ENCODE results near the gene ABLIM3.
A peak's percentile ranks its signal among the peaks of the same experiment; 100 is the strongest.

The ABLIM3 gene

DNA sequence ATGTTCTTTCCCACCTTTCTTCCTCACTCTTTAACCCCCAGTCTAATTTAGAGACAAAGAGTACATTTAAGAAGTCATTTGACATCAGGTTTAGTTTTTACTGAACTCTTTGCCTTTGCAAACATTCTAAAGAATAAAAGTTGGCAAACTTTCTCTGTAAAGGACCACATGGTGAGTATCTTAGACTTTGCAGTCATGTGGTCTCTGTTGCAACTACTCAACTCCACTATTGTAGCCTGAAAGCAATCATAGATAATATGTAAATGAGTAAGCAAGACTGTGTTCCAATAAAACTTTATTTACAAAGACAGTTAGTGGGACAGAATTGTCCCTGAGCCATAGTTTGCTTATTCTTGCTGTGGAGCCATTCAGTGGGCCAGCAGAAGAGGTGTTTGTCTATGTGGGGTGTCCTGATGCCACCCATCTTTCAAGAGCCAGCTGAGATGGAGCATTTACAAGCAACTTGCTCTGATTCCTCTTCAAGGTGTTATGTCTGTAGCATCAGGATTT is 25.4 kb downstream of the ABLIM3 start:
- DNase-seq (ENCODE audit: extremely low spot score), result no peak
- no peak for TF ChIP-seq FOXM1 (IDR thresholded peaks at IDR 0.05; ENCODE audit: borderline replicate concordance)
- no peak for TF ChIP-seq SP1 (IDR thresholded peaks at IDR 0.05)
- TF ChIP-seq L3MBTL2 (conservative IDR thresholded peaks at IDR 0.05), result no peak
- no peak for TF ChIP-seq HDGF (IDR thresholded peaks at IDR 0.05; ENCODE audit: borderline replicate concordance)
- TF ChIP-seq, protein P1, sequence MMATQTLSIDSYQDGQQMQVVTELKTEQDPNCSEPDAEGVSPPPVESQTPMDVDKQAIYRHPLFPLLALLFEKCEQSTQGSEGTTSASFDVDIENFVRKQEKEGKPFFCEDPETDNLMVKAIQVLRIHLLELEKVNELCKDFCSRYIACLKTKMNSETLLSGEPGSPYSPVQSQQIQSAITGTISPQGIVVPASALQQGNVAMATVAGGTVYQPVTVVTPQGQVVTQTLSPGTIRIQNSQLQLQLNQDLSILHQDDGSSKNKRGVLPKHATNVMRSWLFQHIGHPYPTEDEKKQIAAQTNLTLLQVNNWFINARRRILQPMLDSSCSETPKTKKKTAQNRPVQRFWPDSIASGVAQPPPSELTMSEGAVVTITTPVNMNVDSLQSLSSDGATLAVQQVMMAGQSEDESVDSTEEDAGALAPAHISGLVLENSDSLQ (IDR thresholded peaks at IDR 0.05), result no peak
- TF ChIP-seq TARDBP (IDR thresholded peaks at IDR 0.05), result no peak
- no peak for TF ChIP-seq SUZ12 (IDR thresholded peaks at IDR 0.05)
- no peak for TF ChIP-seq FOXK2 (IDR thresholded peaks at IDR 0.05)
- TF ChIP-seq ZNF384 (IDR thresholded peaks at IDR 0.05), result no peak
- ChIA-PET CTCF (no interaction called here), POLR2A (no interaction called here)

DNA sequence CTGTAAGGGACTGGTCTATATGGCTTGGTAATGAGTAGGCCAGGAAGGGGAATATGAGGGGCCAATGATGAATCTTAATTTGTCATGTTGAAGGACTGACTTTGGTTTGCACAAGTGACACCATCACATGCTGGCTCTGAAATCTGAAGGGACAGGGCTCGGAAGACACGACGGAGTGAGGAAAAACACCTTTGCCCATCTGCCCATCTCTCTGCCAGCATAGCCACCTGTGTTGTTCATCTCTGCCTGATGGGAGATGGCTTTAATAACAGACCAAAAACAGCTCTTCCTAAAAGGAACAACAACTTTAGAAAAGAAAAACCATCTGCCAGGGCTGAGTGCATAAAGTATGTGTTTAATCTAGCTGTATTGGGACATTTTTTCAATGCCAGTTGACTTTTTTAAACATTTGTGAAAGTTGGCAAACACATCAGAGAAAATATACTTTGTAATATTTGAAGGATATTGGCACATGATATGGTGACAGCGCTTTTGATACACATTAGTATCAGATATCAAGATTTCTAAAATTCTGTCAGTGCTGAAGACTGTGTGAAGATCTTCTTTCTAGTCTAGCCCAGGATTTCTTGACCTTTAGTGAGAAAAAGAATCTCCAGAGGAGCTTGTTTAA is 27.1 kb downstream of the ABLIM3 start:
- TF ChIP-seq ARNT (IDR thresholded peaks at IDR 0.05) (no peak), FOXK2 (IDR thresholded peaks at IDR 0.05) (no peak), FOXM1 (IDR thresholded peaks at IDR 0.05; ENCODE audit: borderline replicate concordance) (no peak), L3MBTL2 (conservative IDR thresholded peaks at IDR 0.05) (no peak), SP1 (IDR thresholded peaks at IDR 0.05) (no peak), SUZ12 (IDR thresholded peaks at IDR 0.05) (no peak), TARDBP (IDR thresholded peaks at IDR 0.05) (no peak), ZNF384 (IDR thresholded peaks at IDR 0.05) (no peak), CTBP1 (IDR thresholded peaks at IDR 0.05; ENCODE audit: borderline replicate concordance) (no peak), LEF1 (IDR thresholded peaks at IDR 0.05; ENCODE audit: borderline replicate concordance) (no peak), ELF4 (IDR thresholded peaks at IDR 0.05) (no peak), NFRKB (IDR thresholded peaks at IDR 0.05) (no peak), HDGF (IDR thresholded peaks at IDR 0.05; ENCODE audit: borderline replicate concordance) (no peak), BHLHE40 (IDR thresholded peaks at IDR 0.05; ENCODE audit: borderline replicate concordance) (no peak)
- TF ChIP-seq, protein P1 (IDR thresholded peaks at IDR 0.05), result no peak
- POLR2A ChIA-PET, result no interaction called here
- DNase-seq (ENCODE audit: extremely low spot score), result no peak
- CTCF ChIA-PET, result interaction anchor here (0.6 kb wide), 1 partner anchor 20 kb away, joined by 3 read pairs; no protein-coding TSS in a partner anchor

DNA sequence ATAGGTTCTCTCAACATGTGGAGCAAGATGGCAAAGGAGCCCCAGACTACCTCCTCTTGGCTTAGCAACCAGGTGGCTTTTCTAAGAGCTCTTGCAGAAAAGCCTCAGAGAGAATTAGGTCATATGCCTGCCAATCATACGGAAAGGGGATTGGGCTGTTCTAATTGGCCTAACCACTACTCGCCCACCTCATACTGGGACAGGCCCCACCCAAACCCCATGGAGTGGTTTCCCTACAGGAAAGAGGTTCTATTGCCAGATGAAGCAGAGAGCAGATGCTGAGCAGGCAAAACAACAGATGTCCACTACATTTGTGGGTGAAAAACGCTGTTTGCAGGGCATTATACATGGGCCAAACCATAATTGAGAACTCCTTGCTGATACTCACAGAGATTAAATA is 29.0 kb downstream of the ABLIM3 start:
- CTCF ChIA-PET, result no interaction called here
- POLR2A ChIA-PET, result no interaction called here
- no peak for DNase-seq (ENCODE audit: extremely low spot score)

DNA sequence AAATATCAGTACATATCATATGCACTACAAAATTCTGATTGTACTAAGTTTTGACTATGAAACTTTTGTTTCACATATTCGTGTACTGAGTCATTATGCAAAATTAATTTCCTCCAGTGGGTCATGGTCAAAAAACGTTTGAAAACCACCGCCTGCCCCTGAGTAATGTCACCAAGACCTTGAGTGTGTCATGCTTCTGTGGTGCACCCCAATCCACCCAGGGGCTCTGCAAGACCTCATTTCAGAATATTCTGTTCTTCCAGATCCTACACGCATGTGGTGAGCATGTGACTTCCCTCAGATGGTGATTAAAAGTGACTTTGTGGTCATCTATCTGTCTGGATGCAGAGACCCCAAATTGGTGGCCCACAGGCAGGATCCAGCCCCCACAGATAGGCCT is 31.0 kb downstream of the ABLIM3 start:
- CTCF ChIA-PET, result no interaction called here
- POLR2A ChIA-PET, result no interaction called here
- TF ChIP-seq FOXM1 (IDR thresholded peaks at IDR 0.05; ENCODE audit: borderline replicate concordance) (no peak), L3MBTL2 (conservative IDR thresholded peaks at IDR 0.05) (no peak), ARNT (IDR thresholded peaks at IDR 0.05) (no peak), NFRKB (IDR thresholded peaks at IDR 0.05) (no peak), FOXA1 (IDR thresholded peaks at IDR 0.05) (no peak), ZNF384 (IDR thresholded peaks at IDR 0.05) (no peak), ELF4 (IDR thresholded peaks at IDR 0.05) (no peak), TARDBP (IDR thresholded peaks at IDR 0.05) (no peak), BHLHE40 (IDR thresholded peaks at IDR 0.05; ENCODE audit: borderline replicate concordance) (no peak), LEF1 (IDR thresholded peaks at IDR 0.05; ENCODE audit: borderline replicate concordance) (no peak), HDGF (IDR thresholded peaks at IDR 0.05; ENCODE audit: borderline replicate concordance) (no peak)
- no peak for DNase-seq (ENCODE audit: extremely low spot score)

More for the DNA sequence above, 29.0 kb downstream of the ABLIM3 start:
- TF ChIP-seq, protein P1 (IDR thresholded peaks at IDR 0.05), result peak; percentile 78
- TF ChIP-seq L3MBTL2 (conservative IDR thresholded peaks at IDR 0.05), result no peak

DNA sequence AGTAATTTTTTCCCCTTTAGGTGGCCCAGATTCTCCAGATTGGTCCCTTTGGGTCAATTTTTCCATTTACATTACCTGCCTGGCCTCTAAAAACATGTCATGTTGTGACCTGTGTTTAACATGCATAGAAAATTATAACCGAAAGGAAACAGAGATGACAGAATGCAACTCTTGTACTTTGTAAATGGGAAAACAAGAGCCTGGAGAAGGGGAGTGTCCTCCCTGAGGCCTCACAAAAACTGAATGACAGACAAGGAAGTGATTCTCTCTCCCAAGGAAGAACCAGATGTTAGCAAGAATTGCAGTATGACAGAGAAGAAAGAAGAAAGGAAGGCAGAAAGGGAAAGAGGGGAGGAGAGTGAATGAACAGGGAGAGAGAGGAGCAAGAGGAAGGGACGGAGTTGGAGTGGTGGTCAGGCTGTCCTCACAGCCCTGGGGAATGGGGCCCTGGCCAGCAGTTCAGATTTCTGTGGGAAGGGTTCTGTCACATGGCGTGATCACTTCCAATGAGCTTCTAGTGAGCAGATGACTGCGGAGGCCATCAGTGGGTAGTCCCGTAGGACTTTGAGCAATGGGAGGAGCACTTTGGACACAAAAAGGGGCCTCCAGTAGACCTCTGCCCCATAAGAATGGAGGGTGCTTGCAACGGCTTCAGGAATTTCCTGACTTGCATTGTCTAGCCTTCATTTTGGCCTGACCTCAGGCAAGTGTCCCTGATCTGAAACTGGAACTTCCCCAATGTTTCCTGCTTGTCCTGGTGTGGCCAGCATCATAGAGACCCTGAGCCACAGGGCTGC is 31.6 kb downstream of the ABLIM3 start:
- ChIA-PET POLR2A (no interaction called here), CTCF (no interaction called here)
- no peak for TF ChIP-seq TARDBP (IDR thresholded peaks at IDR 0.05)
- TF ChIP-seq SP1 (IDR thresholded peaks at IDR 0.05), result no peak
- TF ChIP-seq LEF1 (IDR thresholded peaks at IDR 0.05; ENCODE audit: borderline replicate concordance), result no peak
- no peak for TF ChIP-seq L3MBTL2 (conservative IDR thresholded peaks at IDR 0.05)
- no peak for TF ChIP-seq CTBP1 (IDR thresholded peaks at IDR 0.05; ENCODE audit: borderline replicate concordance)
- TF ChIP-seq FOXA1 (IDR thresholded peaks at IDR 0.05), result no peak
- TF ChIP-seq FOXK2 (IDR thresholded peaks at IDR 0.05), result no peak
- TF ChIP-seq ELF4 (IDR thresholded peaks at IDR 0.05), result no peak
- TF ChIP-seq, protein P1 (IDR thresholded peaks at IDR 0.05), result no peak
- no peak for TF ChIP-seq NFRKB (IDR thresholded peaks at IDR 0.05)
- TF ChIP-seq BHLHE40 (IDR thresholded peaks at IDR 0.05; ENCODE audit: borderline replicate concordance), result no peak
- no peak for TF ChIP-seq ARNT (IDR thresholded peaks at IDR 0.05)
- no peak for TF ChIP-seq ZNF384 (IDR thresholded peaks at IDR 0.05)
- no peak for TF ChIP-seq HDGF (IDR thresholded peaks at IDR 0.05; ENCODE audit: borderline replicate concordance)
- TF ChIP-seq FOXM1 (IDR thresholded peaks at IDR 0.05; ENCODE audit: borderline replicate concordance), result no peak
- no peak for TF ChIP-seq SUZ12 (IDR thresholded peaks at IDR 0.05)
- DNase-seq (ENCODE audit: extremely low spot score), result no peak
